GM04503 (cell line): ENCODE data around the gene DSP.

ENCODE experiments used
- DNase-seq: peaks from one replicate; pipeline ENCODE4 v3.0.0-alpha.2; 2012; ENCODE audit warnings: low read depth

DSP gene, protein sequence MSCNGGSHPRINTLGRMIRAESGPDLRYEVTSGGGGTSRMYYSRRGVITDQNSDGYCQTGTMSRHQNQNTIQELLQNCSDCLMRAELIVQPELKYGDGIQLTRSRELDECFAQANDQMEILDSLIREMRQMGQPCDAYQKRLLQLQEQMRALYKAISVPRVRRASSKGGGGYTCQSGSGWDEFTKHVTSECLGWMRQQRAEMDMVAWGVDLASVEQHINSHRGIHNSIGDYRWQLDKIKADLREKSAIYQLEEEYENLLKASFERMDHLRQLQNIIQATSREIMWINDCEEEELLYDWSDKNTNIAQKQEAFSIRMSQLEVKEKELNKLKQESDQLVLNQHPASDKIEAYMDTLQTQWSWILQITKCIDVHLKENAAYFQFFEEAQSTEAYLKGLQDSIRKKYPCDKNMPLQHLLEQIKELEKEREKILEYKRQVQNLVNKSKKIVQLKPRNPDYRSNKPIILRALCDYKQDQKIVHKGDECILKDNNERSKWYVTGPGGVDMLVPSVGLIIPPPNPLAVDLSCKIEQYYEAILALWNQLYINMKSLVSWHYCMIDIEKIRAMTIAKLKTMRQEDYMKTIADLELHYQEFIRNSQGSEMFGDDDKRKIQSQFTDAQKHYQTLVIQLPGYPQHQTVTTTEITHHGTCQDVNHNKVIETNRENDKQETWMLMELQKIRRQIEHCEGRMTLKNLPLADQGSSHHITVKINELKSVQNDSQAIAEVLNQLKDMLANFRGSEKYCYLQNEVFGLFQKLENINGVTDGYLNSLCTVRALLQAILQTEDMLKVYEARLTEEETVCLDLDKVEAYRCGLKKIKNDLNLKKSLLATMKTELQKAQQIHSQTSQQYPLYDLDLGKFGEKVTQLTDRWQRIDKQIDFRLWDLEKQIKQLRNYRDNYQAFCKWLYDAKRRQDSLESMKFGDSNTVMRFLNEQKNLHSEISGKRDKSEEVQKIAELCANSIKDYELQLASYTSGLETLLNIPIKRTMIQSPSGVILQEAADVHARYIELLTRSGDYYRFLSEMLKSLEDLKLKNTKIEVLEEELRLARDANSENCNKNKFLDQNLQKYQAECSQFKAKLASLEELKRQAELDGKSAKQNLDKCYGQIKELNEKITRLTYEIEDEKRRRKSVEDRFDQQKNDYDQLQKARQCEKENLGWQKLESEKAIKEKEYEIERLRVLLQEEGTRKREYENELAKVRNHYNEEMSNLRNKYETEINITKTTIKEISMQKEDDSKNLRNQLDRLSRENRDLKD (N-terminal part only)

GRCh38 chr6:7541175-7542064 is at the start of gene DSP:
DSP (plus strand) TSS chr6:7541671; CDS start chr6:7541916, 245 bp downstream.
- no peak for DNase-seq

GRCh38 chr6:7493866-7494265 is 47.6 kb upstream of the DSP start:
- DNase-seq, result no peak

DNA sequence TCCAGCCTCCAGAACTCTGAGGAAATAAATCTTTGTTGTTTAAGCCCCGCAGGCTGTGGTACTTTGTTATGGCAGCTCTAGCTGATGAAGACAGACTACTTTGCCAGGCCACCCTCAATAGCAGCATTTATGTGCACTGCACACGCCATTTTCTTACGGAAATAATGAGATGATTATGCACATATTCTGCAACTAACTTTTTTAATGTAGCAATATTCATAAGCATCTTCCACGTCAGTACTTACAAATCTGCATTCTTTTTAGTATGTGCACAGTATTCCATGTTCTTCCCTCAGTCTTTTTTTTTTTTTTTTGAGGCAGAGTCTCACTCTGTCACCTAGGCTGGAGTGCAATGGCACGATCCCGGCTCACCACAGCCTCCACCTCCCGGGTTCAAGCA is 46.8 kb upstream of the DSP start:
- no peak for DNase-seq

DNA sequence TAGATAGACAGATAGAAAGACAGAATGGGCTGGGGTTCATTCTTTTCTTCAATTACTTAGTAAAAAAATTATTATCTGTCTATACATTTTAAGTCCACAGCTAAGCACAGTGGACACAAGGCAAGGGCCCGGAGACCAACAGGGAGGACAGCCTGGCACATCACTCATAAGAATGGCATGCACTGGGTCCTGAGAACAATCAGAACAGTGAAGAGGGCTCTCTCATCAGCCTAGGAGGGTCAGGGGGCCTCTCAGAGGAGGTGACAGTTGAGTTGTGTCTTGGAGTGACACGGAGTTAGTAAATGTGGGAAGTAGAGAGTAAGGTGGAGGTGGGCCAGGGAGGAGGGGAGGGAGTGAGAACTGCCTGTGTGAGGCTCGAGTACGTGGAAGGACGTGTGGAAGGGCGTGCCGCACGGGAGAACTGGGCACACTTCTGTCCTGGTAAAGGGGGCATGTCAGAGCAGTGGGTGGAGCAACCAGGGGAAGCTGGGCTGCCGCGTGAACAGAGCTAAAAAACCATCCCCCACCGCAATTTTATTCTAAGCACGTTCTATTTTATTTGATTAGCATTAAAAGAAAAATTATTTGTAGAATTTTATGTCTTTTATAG is 45.1 kb upstream of the DSP start:
- DNase-seq, result no peak

GRCh38 chr6:7500752-7501282 is 40.7 kb upstream of the DSP start:
- no peak for DNase-seq

GRCh38 chr6:7502743-7503142 is 38.7 kb upstream of the DSP start:
- no peak for DNase-seq

DNA sequence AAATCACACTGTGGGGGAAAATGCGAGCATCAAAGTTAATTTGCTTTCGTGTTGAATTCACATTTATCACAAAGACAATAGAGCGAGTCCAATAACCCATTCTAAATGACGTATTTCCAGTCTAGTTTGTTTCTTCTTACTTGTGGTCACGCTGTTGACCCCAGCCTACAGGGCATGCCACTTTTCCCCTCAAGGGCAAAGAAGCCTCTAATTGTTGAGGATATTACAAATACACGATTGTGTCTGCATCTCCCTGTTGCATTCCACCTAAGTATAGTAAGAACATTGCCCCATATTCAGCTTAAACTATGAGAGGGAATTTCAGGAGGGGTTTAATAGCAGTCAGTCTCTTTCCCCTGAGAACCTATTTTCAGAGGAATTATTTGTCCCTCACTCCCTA is 37.4 kb upstream of the DSP start:
- DNase-seq, result no peak

- peak; percentile 47 for DNase-seq
Observed at GRCh38 chr6:7505189-7505699, 36.2 kb upstream of the DSP start.

- no peak for DNase-seq
Observed at GRCh38 chr6:7507600-7507999, 33.9 kb upstream of the DSP start.

DNA sequence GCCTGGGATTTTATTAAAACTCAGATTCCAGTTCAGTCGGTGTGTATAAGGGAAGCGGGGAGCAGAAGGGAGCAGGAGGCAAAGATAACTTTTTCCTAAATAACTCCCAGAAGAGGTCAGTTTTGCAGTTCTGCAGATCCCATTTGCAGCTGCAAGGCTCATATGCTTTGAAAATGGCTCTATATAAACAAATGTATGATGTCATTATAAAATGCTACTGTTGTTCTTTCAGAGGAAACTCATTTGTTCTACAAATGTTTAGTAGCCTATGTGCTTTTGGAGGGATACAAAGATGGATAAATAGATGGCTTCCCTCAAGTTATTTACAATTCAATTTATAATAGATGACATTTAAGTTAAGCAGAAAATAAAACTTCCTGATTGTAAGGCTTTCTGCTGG is 29.2 kb upstream of the DSP start:
- no peak for DNase-seq

DNA sequence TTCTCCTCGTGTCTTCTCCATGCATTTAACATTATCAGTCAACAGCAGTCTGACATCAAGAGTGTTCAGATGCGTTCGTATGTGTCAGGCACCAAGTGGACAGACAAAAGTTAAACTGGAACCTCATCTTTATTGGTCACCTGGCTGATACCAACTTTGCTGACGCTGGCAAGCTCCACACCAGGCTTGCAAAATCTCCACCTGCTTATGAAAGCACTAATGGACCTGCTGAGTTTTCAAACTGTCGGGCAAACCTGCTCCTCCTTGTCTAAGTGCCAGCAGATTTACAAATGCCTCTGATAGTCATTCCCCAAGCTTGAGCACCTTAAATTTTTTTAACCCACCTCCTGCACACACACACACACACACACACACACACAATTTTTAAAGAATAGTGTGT is 27.9 kb upstream of the DSP start:
- DNase-seq, result no peak

DNA sequence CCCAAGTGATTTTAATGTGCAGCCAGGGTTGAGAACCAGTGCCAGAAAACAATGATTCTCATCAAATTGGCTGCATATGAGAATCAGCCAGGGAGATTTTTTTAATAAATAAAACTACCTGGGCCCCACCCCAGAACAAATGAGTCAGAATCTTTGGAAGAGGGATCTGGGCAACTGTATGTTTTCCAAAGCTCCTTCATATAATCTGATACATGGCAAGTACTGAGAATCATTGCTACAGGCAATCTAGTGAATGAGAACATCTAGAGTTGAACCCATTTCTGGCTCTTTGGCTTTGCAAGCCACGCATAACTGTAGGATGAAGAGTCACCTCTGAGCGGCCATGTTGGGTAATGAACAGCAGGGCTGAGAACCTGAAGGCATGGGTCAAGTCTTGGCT is 26.1 kb upstream of the DSP start:
- no peak for DNase-seq

DNA sequence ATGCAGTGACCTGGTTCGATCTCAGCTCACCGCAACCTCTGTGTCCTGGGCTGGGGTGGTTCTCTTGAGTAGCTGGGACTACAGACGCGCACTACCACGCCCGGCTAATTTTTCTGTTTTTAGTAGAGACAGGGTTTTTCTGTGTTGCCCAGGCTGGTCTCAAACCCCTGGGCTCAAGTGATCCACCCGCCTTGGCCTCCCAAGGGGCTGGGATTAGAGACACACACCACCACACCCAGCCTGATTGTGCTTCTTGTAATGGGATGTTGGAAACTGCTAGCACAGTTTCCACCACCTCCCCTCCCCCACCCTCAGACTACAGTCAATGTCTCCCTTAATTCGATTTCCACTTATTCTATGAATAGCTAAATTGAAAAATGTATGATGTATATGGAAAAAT is 22.6 kb upstream of the DSP start:
- DNase-seq, result no peak

GRCh38 chr6:7522873-7523272 is 18.6 kb upstream of the DSP start:
- DNase-seq, result no peak

GRCh38 chr6:7523922-7524321 is 17.5 kb upstream of the DSP start:
- DNase-seq, result no peak

GRCh38 chr6:7526755-7527154 is 14.7 kb upstream of the DSP start:
- DNase-seq, result no peak

GRCh38 chr6:7528565-7528964 is 12.9 kb upstream of the DSP start:
- DNase-seq, result peak; percentile 58

DNA sequence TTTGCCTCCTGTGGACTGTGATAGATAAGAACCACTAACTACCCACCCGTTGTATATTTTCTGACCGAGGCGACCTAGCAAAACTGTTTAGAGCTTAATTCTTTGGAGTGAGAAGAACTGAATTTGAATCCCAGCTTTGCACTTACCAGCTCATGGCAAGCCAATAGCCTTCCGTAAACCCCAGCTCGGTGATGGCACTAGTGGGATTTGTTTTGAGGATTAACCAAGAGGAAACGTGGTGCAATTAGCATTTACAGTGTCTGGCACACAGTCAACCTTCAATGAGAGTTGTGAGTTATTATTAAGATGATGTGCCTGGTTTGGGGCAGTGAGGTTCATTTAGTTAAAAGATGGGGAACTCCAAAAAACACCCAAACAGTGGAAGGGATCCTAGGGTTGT is 12.3 kb upstream of the DSP start:
- DNase-seq, result no peak

DNA sequence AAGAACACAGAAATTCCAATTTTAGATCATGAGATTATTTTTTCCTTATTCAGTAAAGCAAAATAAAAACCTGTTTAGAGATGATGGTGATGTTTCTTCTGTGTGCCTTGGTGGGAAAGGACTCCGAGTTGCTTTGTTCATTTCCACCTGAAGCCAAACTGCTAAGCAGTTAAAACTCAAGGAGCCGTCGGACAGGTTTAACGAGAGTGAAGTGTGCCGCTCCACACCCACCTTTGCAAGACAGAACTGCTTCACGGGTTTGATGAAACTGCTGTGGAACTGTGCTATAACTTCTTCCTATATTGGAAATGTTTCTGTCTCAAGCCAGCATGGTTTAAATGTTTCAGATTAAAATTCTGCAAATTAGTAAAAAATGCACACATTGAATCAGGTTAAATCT is 9.2 kb upstream of the DSP start:
- DNase-seq, result no peak

- DNase-seq, result no peak
Observed at GRCh38 chr6:7532821-7533220, 8.7 kb upstream of the DSP start.

GRCh38 chr6:7534192-7534591 is 7.3 kb upstream of the DSP start:
- DNase-seq, result no peak
